Liver (tissue), 9 donors: ENCODE measurements around the gene HOXD8. TPM values are rescaled to one million over a fixed set of nuclear protein-coding genes. Genes with fewer than 3 reads are reported as not detected.

ENCODE experiments used
- DNase-seq: peaks from one replicate; pipeline ENCODE4 v3.0.0-alpha.2; 2017; ENCODE audit warnings: low spot score
- H3K27ac ChIP-seq, 2 donors: one replicate each; pipeline ENCODE4 v1.7.0; 2013; ENCODE audit warnings: inconsistent platforms in 2 of 2, low read length in 2 of 2, control low read depth in 1 of 2, low read depth in 1 of 2, mild to moderate bottlenecking in 1 of 2
- H3K27me3 ChIP-seq, 4 donors: one replicate each; pipeline versions ENCODE4 v1.6.1 to v1.7.0; 2013; ENCODE audit warnings: low read length in 3 of 4, inconsistent platforms in 1 of 4, mild to moderate bottlenecking in 1 of 4, moderate library complexity in 1 of 4; ENCODE audit not compliant: control insufficient read depth in 4 of 4, insufficient read depth in 4 of 4
- H3K36me3 ChIP-seq, 4 donors: one replicate each; pipeline versions ENCODE4 v1.6.1 to v1.7.0; 2013; ENCODE audit warnings: low read length in 3 of 4, mild to moderate bottlenecking in 3 of 4, low read depth in 1 of 4, moderate library complexity in 1 of 4; ENCODE audit not compliant: control insufficient read depth in 4 of 4, insufficient read depth in 3 of 4
- H3K4me1 ChIP-seq, 4 donors: one replicate each; pipeline versions ENCODE4 v1.6.1 to v1.7.0; 2013; ENCODE audit warnings: low read length in 3 of 4, mild to moderate bottlenecking in 3 of 4, moderate library complexity in 1 of 4; ENCODE audit not compliant: control insufficient read depth in 4 of 4, insufficient read depth in 4 of 4
- H3K4me3 ChIP-seq, 3 donors: one replicate each; pipeline versions ENCODE4 v1.6.1 to v1.7.0; 2013; ENCODE audit warnings: low read length in 3 of 3, control low read depth in 1 of 3, low read depth in 1 of 3, mild to moderate bottlenecking in 1 of 3
- H3K9ac ChIP-seq, 2 donors: one replicate each; pipeline ENCODE4 v1.7.0; 2013; ENCODE audit warnings: low read length in 2 of 2, mild to moderate bottlenecking in 2 of 2, moderate library complexity in 2 of 2, control low read depth in 1 of 2, low read depth in 1 of 2
- H3K9me3 ChIP-seq, 4 donors: one replicate each; pipeline versions ENCODE4 v1.6.1 to v1.7.0; 2013; ENCODE audit warnings: low read length in 3 of 4; ENCODE audit not compliant: control insufficient read depth in 4 of 4
- FOXA1 ChIP-seq: IDR thresholded peaks from 2 replicates; pipeline ENCODE4 v1.6.1; 2016; ENCODE audit warnings: antibody characterized with exemption
- FOXA2 ChIP-seq: IDR thresholded peaks from 2 replicates; pipeline ENCODE4 v1.6.1; 2016; ENCODE audit warnings: antibody characterized with exemption
- GABPA ChIP-seq, 2 donors: IDR thresholded peaks in 1 of 2; conservative IDR thresholded peaks in 1 of 2; 2 replicates each; pipeline ENCODE4 v1.6.1; 2016; ENCODE audit warnings: antibody characterized with exemption in 2 of 2, mild to moderate bottlenecking in 1 of 2, moderate library complexity in 1 of 2
- HNF4G ChIP-seq: IDR thresholded peaks from 2 replicates; pipeline ENCODE4 v1.6.1; 2016; ENCODE audit warnings: antibody characterized with exemption
- JUND ChIP-seq, 2 donors: IDR thresholded peaks; 2 replicates each; pipeline ENCODE4 v1.6.1; 2016; ENCODE audit warnings: antibody characterized with exemption in 2 of 2
- NR2F2 ChIP-seq: IDR thresholded peaks from 2 replicates; pipeline ENCODE4 v1.6.1; 2016; ENCODE audit warnings: antibody characterized with exemption
- RAD21 ChIP-seq, 2 donors: IDR thresholded peaks; 2 replicates each; pipeline ENCODE4 v1.6.1; 2016; ENCODE audit warnings: antibody characterized with exemption in 2 of 2, mild to moderate bottlenecking in 2 of 2
- RXRA ChIP-seq, 2 donors: IDR thresholded peaks; 2 replicates each; pipeline ENCODE4 v1.6.1; 2017 to 2018; ENCODE audit warnings: antibody characterized with exemption in 2 of 2, mild to moderate bottlenecking in 1 of 2
- SP1 ChIP-seq: IDR thresholded peaks from 2 replicates; pipeline ENCODE4 v1.6.1; 2018; ENCODE audit warnings: antibody characterized with exemption, mild to moderate bottlenecking
- TAF1 ChIP-seq: conservative IDR thresholded peaks from 2 replicates; pipeline ENCODE4 v1.6.1; 2016; ENCODE audit warnings: antibody characterized with exemption, mild to moderate bottlenecking
- YY1 ChIP-seq: IDR thresholded peaks from 2 replicates; pipeline ENCODE4 v1.6.1; 2016; ENCODE audit warnings: antibody characterized with exemption, mild to moderate bottlenecking
- WGBS: extraction: QIAGEN DNeasy Blood & Tissue Kit; methylation state at CpG from one replicate; pipeline ENCODE4 v1.1.7; 2013; 5-methylcytosine and 5-hydroxymethylcytosine counted together
- polyA plus RNA-seq, 2 donors: library from polyadenylated mRNA; stranded (reverse) in 1 of 2; unstranded in 1 of 2; fragments of 200-250 nt in 1 of 2; fragments of >200 nt in 1 of 2; fragmentation: Nextera tagmentation in 1 of 2; extraction: Ambion mirVana in 1 of 2; gene quantifications; one replicate each; pipeline versions ENCODE4 v1.2.1 to v1.2.3, GENCODE V29; 2013 to 2015
- total RNA-seq, 2 donors: library from RNA; depleted of rRNA; stranded (reverse); fragments of >200 nt; gene quantifications; one replicate each; pipeline ENCODE4 v1.2.3, GENCODE V29; 2014
- TF ChIP-seq, protein P1 (sequence below): IDR thresholded peaks from 2 replicates; pipeline ENCODE4 v1.6.1; 2016; ENCODE audit warnings: antibody characterized with exemption, mild to moderate bottlenecking
- TF ChIP-seq, protein P2 (sequence below): IDR thresholded peaks from 2 replicates; pipeline ENCODE4 v1.6.1; 2016; ENCODE audit warnings: antibody characterized with exemption
- TF ChIP-seq, protein P3 (sequence below): IDR thresholded peaks from 2 replicates; pipeline ENCODE4 v1.6.1; 2016; ENCODE audit warnings: antibody characterized with exemption
- donor health status: healthy.
- donor health status: healthy.
- donor health status: healthy.
- donor health status: healthy.
- donor health status: healthy.

The HOXD8 gene
- total and polyA plus RNA-seq, 4 donors = 0.06 to 0.19 (median 0.08) TPM; not detected in 1

DNA sequence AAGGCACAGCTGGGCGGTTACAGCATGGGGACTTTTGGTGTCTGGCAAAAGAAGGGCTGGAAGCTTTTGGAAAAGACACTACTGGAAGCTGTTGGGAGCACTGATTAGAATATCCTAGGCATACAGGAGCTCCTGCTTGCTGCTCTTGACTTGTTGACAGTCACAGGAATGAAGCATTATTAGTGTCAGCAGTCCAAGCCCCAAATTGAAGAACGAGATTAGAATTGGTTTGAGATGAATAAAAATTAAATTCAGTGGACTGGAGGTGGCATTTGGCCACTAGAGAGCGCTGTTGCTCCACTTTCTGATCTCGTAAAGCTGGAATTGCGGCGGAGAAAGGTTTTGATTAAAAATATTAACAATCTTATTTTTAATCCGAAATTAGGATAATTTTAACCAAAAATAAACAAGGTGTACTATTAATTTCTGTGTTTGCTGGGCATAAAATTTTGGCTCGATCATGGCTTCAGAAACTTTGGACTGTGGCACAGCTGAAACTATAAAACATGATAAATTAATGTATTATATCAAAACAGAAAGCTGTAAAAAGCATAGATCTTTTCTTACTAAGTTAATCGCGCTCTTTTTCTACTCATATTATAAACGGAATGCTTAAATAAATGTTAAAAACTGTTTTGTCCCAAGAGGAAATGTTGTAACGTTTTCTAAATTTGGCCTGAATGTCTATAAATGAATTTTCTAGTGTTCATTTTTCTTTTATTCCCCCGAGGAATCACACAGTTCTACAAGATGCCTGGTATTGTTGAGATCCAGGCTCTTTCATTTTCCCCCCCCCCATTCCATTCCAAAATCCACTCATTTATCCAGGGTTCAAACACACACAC lies 2.4 kb upstream of the HOXD8 start (continued):
- TF ChIP-seq, protein P1, sequence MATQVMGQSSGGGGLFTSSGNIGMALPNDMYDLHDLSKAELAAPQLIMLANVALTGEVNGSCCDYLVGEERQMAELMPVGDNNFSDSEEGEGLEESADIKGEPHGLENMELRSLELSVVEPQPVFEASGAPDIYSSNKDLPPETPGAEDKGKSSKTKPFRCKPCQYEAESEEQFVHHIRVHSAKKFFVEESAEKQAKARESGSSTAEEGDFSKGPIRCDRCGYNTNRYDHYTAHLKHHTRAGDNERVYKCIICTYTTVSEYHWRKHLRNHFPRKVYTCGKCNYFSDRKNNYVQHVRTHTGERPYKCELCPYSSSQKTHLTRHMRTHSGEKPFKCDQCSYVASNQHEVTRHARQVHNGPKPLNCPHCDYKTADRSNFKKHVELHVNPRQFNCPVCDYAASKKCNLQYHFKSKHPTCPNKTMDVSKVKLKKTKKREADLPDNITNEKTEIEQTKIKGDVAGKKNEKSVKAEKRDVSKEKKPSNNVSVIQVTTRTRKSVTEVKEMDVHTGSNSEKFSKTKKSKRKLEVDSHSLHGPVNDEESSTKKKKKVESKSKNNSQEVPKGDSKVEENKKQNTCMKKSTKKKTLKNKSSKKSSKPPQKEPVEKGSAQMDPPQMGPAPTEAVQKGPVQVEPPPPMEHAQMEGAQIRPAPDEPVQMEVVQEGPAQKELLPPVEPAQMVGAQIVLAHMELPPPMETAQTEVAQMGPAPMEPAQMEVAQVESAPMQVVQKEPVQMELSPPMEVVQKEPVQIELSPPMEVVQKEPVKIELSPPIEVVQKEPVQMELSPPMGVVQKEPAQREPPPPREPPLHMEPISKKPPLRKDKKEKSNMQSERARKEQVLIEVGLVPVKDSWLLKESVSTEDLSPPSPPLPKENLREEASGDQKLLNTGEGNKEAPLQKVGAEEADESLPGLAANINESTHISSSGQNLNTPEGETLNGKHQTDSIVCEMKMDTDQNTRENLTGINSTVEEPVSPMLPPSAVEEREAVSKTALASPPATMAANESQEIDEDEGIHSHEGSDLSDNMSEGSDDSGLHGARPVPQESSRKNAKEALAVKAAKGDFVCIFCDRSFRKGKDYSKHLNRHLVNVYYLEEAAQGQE = no peak

GRCh38 chr2:176127774-176128072 lies 1.8 kb upstream of the HOXD8 start:
- H3K27ac ChIP-seq = no peak overlapping the region
- no peak overlapping the region for H3K9ac ChIP-seq
- DNase-seq = no peak
- peaks cover 6 to 20% (median 10%) of the 10 kb centered on the region in 4 donors for H3K4me1 ChIP-seq
- no peak overlapping the region for H3K4me3 ChIP-seq
- H3K27me3 ChIP-seq = peaks cover 10 to 47% (median 27%) of the 10 kb centered on the region in 4 donors
- TF ChIP-seq RXRA (IDR thresholded peaks at IDR 0.05) (no peak), FOXA1 (no peak), GABPA (IDR thresholded peaks at IDR 0.05 in 1 of 2, conservative IDR thresholded peaks at IDR 0.05 in 1 of 2) (no peak), RAD21 (IDR thresholded peaks at IDR 0.05) (no peak), SP1 (no peak), HNF4G (no peak), YY1 (no peak), NR2F2 (no peak), FOXA2 (no peak), JUND (IDR thresholded peaks at IDR 0.05) (no peak), TAF1 (no peak)
- TF ChIP-seq, protein P1 = no peak
- TF ChIP-seq, protein P2, sequence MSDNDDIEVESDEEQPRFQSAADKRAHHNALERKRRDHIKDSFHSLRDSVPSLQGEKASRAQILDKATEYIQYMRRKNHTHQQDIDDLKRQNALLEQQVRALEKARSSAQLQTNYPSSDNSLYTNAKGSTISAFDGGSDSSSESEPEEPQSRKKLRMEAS = no peak
- TF ChIP-seq, protein P3, sequence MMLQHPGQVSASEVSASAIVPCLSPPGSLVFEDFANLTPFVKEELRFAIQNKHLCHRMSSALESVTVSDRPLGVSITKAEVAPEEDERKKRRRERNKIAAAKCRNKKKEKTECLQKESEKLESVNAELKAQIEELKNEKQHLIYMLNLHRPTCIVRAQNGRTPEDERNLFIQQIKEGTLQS = no peak
- 23% methylated on average over 4 of the region's 4 CpGs for WGBS
- H3K36me3 ChIP-seq = no peaks in the 10 kb centered on the region
- peaks cover 0 to 11% (median 0%) of the 10 kb centered on the region in 4 donors for H3K9me3 ChIP-seq
